DMS114 treated with DMSO at 0.1 percent for 48 hours (cell line): Measurements from ENCODE around the gene HOPX.
"Not testable (repeated sequence)": the region's sequence is repeated elsewhere in the genome, so short reads cannot be mapped to it uniquely, and the experiment has no call there.

Experiments used
- DNase-seq: peaks from one replicate; lab custom pipeline; 2025; ENCODE audit not compliant: unreplicated experiment; lab: John Stamatoyannopoulos, UW

HOPX gene, protein sequence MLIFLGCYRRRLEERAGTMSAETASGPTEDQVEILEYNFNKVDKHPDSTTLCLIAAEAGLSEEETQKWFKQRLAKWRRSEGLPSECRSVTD

DNA sequence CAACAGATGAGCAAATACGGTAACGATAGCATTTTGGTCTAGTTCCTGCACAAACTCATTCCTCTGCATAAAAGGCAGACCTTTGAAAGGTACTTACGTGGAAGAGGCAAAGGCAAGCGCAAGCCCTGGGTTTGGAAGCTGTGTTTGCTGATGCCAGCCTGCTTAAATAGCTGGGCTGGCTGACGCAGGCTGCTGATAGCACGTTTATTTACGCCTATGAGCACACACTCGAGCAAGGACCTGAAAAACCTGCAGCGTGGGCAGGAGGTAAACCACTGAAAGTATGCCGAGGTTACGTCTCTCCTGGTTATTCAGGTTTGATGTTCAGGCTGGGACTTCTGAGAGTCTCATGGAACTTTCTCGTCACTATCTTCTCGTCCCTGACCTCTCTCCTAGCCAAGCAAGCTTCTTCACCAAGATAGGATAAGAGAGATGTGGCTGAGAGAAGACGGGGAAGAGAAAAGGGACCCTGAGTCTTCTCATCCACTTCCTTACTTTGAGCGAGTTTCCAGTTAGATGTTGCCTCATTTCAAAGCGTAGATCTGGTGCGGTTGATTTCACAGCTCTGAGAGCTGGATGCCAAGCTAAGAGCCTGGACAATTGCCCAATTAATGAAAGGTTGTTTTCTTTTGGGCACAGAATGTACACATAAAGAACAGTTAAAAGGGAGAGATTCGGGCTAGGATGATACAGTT lies at the start of gene HOPX:
HOPX (minus strand) TSS at position 139 of the 695 bp plus-strand sequence. CDS start 23,480 bp downstream, outside the sequence.
- DNase-seq: no peak

DNA sequence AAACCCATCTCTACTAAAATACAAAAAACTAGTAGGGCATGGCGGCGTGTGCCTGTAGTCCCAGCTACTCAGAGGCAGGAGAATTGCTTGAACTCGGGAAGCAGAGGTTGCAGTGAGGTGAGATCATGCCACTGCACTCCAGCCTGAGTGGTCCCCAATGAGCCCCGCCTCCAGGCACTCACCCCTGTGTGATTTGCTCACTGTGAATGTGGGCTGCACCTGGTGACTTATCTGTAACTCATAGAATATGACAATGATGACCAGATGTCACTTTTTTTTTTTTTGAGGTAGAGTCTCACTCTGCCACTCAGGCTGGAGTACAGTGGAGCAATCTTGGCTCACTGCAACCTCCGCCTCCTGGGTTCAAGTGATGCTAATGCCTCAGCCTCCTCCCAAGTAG lies 49.0 kb upstream of the HOPX start:
- no peak for DNase-seq

DNA sequence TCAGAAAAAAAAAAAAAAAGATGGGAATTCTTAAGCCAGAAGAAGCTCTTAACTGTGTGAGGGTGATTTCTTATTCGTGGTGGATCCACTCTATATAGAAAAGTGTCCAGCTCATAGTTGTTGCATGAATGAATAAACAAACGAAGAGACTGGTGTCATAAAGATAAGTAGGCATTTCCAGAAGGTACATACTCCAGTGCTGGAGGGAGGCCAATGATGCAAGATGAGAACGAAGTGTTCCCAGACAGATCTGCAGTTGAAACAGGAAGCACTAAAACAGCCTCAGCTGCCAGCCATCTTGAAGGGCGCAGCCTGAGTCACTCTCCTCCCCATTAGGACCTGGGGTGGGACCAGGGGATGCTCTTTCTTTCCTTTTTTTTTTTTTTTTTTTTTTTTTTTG lies 47.4 kb upstream of the HOPX start:
- no peak for DNase-seq

DNA sequence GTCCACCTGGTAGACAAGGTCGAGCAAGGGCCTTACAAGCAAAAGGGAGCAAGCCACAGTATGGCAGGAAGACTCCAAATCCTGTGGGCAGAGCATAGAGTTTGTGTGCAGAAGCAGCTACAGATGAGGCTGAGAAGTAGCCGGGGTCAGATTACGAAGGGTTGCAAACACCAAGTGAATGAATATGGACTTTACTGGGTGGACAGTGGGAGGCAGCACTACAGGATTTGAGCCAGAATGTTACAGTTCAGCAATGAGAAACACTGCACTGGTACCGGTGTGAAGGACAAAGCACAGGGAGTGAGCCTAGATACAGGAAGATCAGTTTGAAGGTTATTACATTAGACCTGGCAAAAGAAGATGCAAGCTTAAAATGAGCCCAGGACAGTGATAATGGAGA lies 46.1 kb upstream of the HOPX start:
- DNase-seq: no peak

DNA sequence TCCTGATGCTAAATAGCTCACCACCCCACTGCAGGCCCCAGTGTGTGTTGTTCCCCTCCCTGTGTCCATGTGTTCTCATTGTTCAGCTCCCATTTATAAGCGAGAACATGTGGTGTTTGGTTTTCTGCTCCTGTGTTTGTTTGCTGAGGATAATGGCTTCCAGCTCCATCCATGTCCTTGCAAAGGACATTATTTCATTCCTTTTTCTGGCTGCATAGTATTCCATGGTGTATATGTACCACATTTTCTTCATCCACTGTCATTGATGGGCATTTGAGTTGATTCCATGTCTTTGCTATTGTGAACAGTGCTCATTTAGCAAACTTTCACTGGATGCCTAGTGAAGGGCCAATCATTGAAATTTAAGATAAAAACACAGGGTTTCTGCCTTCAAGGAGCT lies 45.5 kb upstream of the HOPX start:
- DNase-seq: not testable (repeated sequence)

DNA sequence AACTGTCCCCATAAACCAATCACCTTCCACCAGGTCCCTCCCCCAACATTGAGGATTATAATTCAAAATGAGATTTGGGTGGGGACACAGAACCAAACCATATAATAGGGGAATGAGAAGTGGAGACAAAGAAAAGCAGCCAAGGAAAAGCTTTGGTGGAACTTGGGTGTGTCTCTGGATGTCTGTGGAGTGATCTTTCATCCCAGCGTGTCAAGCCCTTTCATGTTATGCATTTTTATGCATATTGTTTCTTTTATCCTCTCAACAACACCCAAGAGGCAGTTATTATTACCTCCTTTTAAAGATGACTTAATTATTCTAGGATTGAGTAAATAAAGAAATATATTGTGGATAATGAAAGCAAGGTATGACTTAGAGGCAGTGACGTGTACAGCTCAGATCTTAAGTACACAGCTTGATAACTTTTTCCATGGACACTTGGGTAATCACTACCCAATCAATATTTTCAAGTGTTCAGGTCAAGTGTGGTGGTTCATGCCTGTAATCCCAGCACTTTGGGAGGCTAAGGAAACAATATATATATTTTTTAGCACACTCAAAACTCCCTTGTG lies 42.6 kb upstream of the HOPX start:
- no peak for DNase-seq

DNA sequence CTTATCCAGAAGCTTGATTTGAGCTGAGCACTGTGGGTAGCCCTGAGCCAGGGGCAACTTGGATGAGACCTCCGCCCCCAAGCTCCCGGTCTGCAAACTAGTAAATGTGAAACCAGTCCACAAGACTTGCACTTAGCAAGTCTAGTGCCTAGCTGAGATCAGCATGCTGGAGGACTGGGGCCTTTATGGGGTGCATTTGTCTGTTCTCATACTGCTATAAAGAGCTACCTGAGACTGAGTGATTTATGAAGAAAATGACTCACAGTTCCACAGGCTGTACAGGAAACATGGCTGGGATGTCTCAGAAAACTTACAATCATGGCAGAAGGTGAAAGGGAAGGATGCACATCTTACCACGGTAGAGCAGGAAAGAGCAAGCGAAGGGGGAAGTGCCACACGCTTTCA lies 42.1 kb upstream of the HOPX start:
- DNase-seq: no peak

DNA sequence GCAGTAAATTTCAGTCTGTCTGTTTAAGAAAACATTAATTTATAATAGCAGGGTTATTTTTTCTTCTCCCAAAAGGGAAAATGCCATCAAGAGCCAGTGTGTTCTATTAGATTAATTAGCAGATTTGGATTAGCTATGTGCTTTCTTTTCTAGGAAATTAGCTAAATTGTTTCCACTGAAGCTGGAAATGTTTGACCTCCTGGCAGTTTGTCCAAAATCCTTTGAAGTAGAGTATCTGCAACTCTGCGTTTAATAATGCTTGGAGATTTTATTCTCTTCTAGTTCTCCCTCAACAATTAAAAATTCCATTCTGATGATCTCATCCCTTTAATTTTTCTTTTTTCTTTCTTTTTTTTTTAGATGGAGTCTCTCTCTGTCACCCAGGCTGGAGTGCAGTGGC lies 27.1 kb upstream of the HOPX start:
- no peak for DNase-seq

DNA sequence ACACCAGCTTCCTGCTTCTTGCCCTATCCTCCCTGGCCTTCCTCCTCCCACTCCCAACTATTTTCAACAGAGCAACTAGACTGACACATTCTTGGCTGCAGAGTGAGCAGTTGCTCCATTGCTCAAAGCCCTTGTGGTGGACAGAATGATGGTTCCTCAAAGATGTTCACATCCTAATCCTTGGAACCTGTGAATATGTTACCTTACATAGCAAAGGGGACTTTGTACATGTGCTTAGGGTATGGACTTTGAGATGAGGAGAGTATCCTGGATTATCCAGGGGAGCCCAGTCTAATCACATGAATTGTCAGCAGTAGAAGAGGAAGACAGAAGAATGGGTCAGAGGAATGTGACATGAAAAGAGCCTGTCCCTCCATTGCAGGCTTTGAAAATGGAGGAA lies 24.9 kb upstream of the HOPX start:
- no peak for DNase-seq

DNA sequence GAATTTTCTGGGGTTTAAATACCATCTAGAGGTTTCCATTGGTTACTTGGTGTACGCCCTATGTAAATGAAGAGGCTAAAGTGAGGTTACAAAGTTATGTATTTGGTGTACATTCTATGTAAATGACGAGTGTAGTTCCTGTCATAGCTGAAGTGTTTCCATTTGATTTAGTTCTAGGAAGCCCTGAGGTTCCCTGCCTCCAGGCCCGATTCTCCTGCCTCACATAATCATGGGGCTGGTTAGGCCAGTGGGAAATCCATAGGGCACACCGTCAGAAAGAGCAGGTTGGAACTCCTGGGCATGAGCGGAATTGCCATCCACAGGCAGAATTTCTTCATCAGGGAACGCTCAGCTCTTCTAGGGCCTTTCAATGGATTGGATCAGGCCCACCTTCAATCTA lies 24.2 kb upstream of the HOPX start:
- DNase-seq: no peak

DNA sequence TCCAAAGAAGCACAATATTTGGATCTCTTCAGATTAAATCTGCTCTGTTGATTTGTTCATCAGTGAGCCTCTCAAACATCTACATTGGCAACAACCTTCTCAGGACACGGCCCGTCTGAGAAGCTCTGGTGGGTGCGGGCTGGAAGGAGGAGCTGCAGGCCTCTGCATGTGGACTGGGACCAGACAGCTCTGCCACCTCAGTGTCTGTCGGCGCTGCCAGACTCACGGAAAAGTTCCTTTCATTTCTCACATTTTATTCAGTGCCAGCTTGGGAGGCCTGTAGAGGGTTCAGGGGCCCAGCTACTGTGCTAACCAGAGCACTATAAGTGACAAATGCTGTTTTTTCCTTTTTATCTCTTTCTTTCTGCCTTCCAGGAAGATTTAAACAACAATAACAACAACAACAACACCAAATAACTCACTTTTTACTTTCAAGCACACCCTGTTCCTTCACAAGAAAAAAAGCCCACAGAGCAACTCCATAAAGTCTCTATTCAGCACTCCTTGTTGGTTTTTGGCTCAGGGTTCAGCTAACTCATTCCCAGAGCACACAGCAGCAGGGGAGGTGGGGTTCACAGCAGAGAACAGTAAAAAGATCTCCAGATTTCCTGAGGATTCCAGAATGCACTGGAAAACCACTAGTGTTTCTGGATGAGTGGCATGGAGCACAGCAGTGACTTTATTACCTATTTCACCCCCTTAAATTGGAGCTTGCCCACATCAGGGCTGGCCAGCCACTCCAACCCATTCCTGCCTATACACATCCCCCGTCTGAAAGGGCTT lies 23.2 kb upstream of the HOPX start:
- no peak for DNase-seq

DNA sequence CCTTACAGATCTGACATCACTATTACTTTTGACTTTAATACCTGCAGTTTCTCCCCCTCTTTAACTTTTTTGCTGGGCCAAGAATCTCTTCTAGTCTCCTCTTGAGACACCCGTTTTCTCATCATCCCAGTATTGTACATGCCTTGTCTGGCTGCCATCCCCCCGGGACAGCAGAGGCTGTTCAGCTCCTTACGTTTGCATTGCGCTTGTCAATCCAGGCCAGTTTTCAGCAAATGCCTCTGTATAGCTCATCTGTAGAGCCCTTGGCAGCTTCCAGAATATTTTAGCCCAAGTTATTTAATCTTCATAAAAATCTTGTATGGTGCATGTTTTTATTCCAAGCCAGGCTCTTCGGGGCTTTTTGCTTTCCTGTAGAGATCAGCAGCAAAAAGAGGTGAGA lies 22.3 kb upstream of the HOPX start:
- DNase-seq: no peak

DNA sequence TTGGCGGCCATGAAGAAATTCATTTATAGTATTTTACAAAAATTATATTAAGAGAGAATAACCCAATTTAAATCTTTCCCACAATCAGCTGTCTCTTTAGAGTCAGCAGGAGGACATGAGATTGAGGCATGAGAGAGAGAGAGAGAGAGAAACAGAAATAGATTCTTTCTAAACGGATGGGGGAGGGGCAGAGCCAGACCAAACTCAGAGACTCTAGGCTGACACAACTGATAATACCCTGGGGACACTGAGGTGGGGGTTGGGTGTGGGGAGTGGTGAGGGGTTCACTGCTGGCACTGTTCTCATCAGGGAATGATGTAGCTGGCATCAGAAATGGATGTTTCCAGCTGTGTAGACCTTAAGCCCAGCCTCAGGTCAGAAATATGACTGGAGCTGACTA lies 20.5 kb upstream of the HOPX start:
- no peak for DNase-seq

DNA sequence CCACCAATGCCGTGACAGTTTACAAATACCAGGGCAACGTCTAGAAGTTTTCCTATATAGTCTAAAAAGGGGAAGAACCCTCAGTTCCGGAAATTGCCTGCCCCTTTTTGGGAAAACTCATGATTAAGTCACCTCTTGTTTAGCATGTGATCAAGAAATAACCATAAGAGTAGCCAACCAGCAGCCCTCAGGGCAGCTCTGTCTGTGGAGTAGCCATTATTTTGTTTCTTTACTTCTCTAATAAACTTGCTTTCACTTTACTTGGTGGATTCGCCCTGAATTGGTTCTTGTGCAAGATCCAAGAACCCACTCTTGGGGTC lies 20.0 kb upstream of the HOPX start:
- DNase-seq: no peak

DNA sequence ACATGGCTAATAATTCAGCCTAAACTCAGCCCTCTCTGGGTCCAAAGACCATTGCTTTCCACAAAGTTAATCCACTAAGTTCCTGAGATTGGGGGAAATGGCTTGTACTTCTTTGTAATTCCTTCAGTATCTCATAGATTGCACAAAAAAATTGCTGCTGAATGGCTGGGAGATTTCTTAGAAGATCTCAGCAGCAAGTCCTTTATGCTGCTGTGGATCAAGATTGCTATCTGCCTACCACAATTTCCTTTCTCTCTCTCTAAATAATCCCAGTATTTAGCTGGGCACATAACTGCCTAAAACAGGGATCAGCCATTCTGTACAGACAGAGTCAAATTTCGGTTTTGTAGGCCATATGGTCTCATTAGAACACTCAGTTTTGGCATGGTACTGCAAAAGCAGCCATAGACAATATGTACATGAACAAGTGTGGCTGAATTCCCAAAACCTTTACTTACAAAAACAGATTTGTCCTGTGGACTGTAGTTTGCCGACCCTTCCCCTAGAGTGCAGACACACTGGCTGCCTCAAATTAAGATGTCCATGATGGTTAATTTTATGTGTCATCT lies 18.5 kb upstream of the HOPX start:
- no peak for DNase-seq

DNA sequence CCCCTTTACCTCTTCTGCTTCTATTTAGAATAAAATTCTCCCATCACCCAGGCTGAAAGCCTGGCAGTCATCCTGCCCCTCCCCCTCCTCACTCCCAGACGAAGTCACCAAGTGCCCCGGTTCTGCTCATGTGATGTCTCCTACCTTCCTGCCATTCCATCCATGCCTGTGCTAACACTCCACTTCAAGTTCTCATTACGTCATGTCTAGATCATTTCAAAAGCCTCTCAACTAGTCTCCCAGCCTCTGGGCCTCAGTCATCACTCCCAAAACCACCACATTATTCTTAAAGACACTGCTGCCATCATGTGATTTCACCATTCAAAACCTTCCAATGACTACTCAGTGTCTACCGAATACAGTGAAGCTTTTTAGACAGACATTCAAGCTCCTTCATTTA lies 17.2 kb upstream of the HOPX start:
- no peak for DNase-seq

DNA sequence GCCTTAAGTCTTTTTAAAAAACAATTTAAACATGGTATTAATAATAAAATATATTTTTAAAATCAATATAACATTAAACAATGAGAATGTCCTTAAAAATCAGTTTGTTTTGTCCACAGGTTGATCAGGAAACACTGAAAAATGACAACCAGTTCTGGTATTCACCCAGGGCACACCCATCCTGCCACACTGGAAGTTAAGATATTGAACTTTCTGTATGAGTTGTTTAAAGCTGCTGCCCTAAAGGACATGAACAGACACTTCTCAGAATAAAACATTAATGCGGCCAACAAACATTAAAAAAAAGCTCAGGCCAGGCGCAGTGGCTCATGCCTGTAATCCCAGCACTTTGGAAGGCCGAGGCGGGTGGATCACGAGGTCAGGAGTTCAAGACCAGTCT lies 15.0 kb upstream of the HOPX start:
- no peak for DNase-seq

DNA sequence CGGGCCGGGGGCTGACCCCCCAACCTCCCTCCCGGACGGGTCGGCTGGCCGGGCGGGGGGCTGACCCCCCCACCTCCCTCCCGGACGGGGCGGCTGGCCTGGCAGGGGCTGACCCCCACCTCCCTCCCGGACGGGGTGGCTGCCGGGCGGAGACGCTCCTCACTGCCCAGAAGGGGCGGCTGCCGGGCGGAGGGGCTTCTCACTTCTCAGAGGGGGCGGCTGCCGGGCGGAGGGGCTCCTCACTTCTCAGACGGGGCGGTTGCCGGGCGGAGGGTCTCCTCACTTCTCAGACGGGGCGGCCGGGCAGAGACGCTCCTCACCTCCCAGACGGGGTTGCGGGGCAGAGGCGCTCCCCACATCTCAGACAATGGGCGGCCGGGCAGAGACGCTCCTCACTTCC lies 12.4 kb upstream of the HOPX start:
- DNase-seq: not testable (repeated sequence)

DNA sequence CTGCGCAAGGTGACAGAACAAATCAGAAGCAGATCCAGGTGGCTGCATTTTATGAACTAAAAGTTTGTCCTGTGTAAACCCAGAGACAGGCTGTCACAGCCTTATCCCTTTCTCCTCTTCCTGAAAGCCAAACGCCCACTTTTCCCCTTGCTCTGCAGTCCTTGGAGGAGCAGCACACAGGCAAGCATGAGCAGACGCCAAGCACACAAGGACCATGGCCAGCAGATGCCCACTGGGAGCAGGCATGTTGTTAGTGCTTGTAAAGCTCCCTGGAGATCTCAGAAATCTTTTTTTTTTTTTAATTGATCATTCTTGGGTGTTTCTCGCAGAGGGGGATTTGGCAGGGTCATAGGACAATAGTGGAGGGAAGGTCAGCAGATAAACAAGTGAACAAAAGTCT lies 11.5 kb upstream of the HOPX start:
- DNase-seq: no peak

DNA sequence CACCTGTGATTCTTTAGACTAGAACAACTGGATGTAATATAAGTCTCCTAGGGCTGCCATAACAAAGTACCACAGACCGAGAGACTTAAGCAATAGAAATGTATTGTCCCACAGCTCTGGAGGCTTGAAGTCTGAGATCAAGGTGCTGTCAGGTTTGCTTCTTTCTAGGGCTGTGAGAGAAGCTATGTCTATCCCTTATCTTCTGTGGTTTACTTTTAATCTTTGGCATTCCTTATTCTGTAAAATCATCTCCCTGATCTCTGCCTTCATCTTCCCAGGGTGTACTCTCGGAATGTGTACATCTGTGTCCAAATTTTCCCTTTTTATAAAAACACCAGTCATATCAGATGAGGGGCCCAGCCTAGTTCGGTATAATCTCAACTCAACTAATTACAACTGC lies 10.3 kb upstream of the HOPX start:
- DNase-seq: no peak

DNA sequence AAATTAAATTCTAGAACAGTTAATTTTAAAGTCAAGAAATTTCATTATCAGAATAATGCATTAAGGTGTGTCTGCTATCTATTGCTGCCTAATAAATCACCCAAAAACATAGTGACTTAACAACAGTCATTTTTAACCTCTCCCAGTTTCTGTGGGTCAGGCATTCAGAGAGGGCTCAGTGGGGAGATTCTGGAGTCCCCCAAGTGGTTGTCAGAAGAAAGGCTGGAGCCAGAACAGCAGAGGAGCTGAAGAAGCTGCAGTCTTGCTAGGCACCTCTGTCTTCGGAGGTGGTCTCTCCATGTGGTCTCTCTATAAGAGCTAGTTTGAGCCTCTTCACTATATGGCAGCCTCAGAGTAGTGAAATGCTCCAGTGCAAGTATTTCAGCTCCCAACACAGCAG lies 9.3 kb upstream of the HOPX start:
- no peak for DNase-seq
